Measurements from ENCODE around the gene SORBS1. TPM values are rescaled to one million over a fixed set of nuclear protein-coding genes. Genes with fewer than 3 reads are reported as not detected.
A peak's percentile ranks its signal among the peaks of the same experiment; 100 is the strongest.

Gene SORBS1
- total RNA-seq, 4 donors from 2014 or later: 23.3 to 359 (median 72.2) TPM

DNA sequence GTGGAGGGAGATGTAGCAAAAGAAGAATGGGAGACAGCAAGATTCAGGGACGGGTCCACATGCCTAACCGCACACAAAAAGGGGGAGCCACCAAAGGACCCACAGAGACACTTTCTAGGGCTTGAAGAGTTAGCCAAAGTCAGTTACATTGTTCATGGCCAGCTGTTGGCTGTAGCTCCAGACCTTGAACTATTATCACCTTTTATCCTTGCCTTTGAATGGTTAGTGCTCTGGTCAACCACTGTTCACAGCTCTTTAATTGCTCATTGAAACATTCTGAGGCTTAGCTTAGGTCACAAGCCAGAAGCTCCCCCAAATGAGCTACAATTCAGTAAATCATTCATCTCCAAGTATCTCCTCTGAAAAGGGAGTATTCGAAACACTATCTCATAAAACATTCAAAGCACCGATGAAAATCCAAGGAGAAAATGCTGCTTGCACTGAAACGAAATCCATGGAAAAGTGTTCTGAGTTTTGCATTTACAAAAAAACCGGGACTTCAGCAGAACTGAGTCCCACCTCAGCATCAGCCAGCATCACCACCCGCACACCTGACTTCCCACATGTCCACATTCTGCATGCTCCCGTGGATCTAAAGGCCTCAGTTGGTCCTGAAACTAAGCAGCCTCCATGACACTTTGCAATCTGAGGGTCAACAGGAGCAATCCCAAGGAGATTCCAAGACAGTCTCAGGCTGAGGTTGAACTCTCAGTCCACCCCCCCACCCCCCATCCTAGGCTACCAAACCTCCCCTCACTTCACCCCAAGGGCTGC, 4.0 kb downstream of the SORBS1 start:
- Histone ChIP-seq H3K9me3 (no peaks in the 10 kb centered on the region), H3K4me3 (peak overlapping the region in 3 of 4 donors; percentile 78 to 83 (median 83)), H3K36me3 (no peaks in the 10 kb centered on the region), H3K4me1 (peaks cover 0 to 24% (median 0%) of the 10 kb centered on the region in 3 donors), H3K27me3 (no peaks in the 10 kb centered on the region), H3K27ac (peak overlapping the region in 3 of 4 donors; percentile 91 to 94 (median 93))
- intact Hi-C loops (cut with DNase I): no loop called here
- 67 to 71% methylated on average over 8 of the region's 8 CpGs for WGBS, 2 donors
- TF ChIP-seq, protein P1, sequence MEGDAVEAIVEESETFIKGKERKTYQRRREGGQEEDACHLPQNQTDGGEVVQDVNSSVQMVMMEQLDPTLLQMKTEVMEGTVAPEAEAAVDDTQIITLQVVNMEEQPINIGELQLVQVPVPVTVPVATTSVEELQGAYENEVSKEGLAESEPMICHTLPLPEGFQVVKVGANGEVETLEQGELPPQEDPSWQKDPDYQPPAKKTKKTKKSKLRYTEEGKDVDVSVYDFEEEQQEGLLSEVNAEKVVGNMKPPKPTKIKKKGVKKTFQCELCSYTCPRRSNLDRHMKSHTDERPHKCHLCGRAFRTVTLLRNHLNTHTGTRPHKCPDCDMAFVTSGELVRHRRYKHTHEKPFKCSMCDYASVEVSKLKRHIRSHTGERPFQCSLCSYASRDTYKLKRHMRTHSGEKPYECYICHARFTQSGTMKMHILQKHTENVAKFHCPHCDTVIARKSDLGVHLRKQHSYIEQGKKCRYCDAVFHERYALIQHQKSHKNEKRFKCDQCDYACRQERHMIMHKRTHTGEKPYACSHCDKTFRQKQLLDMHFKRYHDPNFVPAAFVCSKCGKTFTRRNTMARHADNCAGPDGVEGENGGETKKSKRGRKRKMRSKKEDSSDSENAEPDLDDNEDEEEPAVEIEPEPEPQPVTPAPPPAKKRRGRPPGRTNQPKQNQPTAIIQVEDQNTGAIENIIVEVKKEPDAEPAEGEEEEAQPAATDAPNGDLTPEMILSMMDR (IDR thresholded peaks at IDR 0.05): no peak
- TF ChIP-seq POLR2A (IDR thresholded peaks at IDR 0.05): no peak
- no peak for DNase-seq

DNA sequence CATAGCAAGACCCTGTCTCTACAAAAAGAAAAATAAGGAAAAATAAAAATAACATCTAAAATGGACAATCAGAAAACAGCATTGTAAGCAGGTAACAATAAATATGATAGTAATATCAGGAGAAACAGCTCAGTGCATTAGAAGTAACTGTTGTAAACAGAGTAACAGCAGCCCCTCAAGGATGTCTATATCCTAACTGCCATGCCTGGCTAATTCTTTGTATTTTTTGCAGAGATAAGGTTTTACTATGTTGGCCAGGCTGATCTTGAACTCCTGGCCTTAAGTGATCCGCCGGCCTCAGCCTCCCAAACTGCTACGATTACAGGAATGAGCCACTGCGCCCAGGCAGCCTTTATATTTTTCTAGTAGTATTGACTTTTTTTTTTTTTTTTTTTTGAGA, 7.5 kb downstream of the SORBS1 start:
- WGBS, 2 donors: 85 to 89% methylated on average over 4 of the region's 4 CpGs
- no peaks in the 10 kb centered on the region for H3K27me3 ChIP-seq

DNA sequence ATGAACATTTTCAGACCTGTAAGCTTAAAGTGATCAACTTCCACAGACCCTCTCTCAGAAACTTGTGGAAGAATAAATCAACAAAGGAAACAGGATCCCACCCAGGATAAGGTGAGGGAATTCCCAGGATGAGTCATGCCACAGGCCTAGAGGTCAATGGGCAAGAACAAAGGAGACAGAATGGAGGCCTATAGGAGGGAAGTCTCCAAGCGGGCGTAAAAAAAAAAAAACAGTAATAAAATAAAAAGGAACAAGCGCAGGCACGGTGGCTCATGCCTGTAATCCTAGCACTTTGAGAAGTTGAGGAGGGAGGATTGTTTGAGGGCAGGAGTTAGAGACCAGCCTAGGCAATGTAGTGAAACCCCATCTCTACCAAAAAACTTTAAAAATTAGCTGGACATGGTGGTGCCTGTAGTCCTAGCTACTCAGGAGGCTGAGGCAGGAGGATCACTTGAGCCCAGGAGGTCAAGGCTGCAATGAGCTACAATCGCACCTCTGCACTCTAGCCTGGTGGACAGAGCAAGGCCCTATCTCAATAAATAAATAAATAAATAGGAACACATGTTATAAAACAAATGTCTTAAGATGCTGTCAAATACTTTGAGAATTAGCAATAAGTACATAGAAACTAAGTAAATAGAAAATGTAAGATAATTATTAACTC, 8.4 kb downstream of the SORBS1 start:
- Histone ChIP-seq H3K27ac (peak overlapping the region in 2 of 4 donors; percentile 26 to 34), H3K27me3 (no peaks in the 10 kb centered on the region), H3K4me3 (no peak overlapping the region), H3K4me1 (peaks cover 0 to 19% (median 0%) of the 10 kb centered on the region in 3 donors), H3K36me3 (no peaks in the 10 kb centered on the region), H3K9me3 (no peaks in the 10 kb centered on the region)
- intact Hi-C loops (cut with DNase I): no loop called here
- DNase-seq: no peak
- TF ChIP-seq, protein P1 (IDR thresholded peaks at IDR 0.05): no peak
- no peak for TF ChIP-seq POLR2A (IDR thresholded peaks at IDR 0.05)
- 48% methylated on average over 5 of the region's 5 CpGs for WGBS, 2 donors

More for the DNA sequence above, 7.5 kb downstream of the SORBS1 start:
- Histone ChIP-seq H3K27ac (peak overlapping the region in 2 of 4 donors; percentile 28 to 94), H3K36me3 (no peaks in the 10 kb centered on the region), H3K9me3 (no peaks in the 10 kb centered on the region), H3K4me3 (no peak overlapping the region), H3K4me1 (peaks cover 0 to 14% (median 0%) of the 10 kb centered on the region in 3 donors)
- TF ChIP-seq, protein P1 (IDR thresholded peaks at IDR 0.05): no peak
- TF ChIP-seq POLR2A (IDR thresholded peaks at IDR 0.05): no peak
- intact Hi-C loops (cut with DNase I): no loop called here
- DNase-seq: no peak

GRCh38 chr10:95550073-95550672, 11.0 kb downstream of the SORBS1 start:
- H3K9me3 ChIP-seq: no peaks in the 10 kb centered on the region
- DNase-seq: no peak
- peaks cover 0 to 33% (median 0%) of the 10 kb centered on the region in 3 donors for H3K4me1 ChIP-seq
- H3K27ac ChIP-seq: peak overlapping the region in 3 of 4 donors; percentile 20 to 55 (median 40)
- intact Hi-C loops (cut with DNase I): no loop called here
- no peaks in the 10 kb centered on the region for H3K36me3 ChIP-seq
- H3K4me3 ChIP-seq: peak overlapping the region in 1 of 4 donors; percentile 15
- TF ChIP-seq, protein P1 (IDR thresholded peaks at IDR 0.05): no peak
- TF ChIP-seq POLR2A (IDR thresholded peaks at IDR 0.05): no peak
- H3K27me3 ChIP-seq: no peaks in the 10 kb centered on the region
- 61 to 68% methylated on average over 10 of the region's 10 CpGs for WGBS, 2 donors
